Measurements from ENCODE around the gene TIMP1. TPM values are rescaled to one million over a fixed set of nuclear protein-coding genes. Genes with fewer than 3 reads are reported as not detected.

Gene TIMP1
- total RNA-seq, 1 experiment from 2014 or later: 48.6 TPM

- TF ChIP-seq EZH2 (IDR thresholded peaks at IDR 0.05; ENCODE audit: low read depth) (no peak), CTCF (conservative IDR thresholded peaks at IDR 0.05) (no peak)
- Histone ChIP-seq H3K27me3 (ENCODE audit: insufficient read depth, low read depth) (no peaks in the 10 kb centered on the region), H3F3A (ENCODE audit: insufficient read depth, low read depth) (no peaks in the 10 kb centered on the region), H3K4me3 (no peak overlapping the region), H2AFZ (no peak overlapping the region), H3K9me3 (ENCODE audit: insufficient read depth, low read depth) (no peaks in the 10 kb centered on the region), H4K20me1 (ENCODE audit: insufficient read depth) (no peaks in the 10 kb centered on the region), H3K27ac (no peak overlapping the region), H3K9me2 (ENCODE audit: insufficient read depth) (no peaks in the 10 kb centered on the region), H3K36me3 (ENCODE audit: low read depth) (no peaks in the 10 kb centered on the region), H3K4me1 (replicated peaks; ENCODE audit: insufficient read depth) (no peaks in the 10 kb centered on the region), H3K79me2 (ENCODE audit: low read depth) (no peaks in the 10 kb centered on the region), H3K4me2 (no peak overlapping the region)
- no TSS peak for BruUV-seq (replicated peaks)
- ChIA-PET POLR2A (ENCODE audit: unreplicated experiment) (interaction anchor here (0.6 kb wide), 1 partner anchor 306 kb away, joined by 3 read pairs; no protein-coding TSS in a partner anchor), CTCF (no interaction called here)
- intact Hi-C loops (cut with micrococcal nuclease; ENCODE audit: unreplicated experiment): no loop called here
- no peak for DNase-seq
Measured at GRCh38 chrX:47543496-47543895, 38.7 kb upstream of the TIMP1 start.

GRCh38 chrX:47556045-47556623, 26.1 kb upstream of the TIMP1 start:
- no peaks in the 10 kb centered on the region for H3K36me3 ChIP-seq (ENCODE audit: low read depth)
- H3K4me1 ChIP-seq (replicated peaks; ENCODE audit: insufficient read depth): no peaks in the 10 kb centered on the region; the same call in 1 of the 2 replicates
- no peak for TF ChIP-seq EZH2 (IDR thresholded peaks at IDR 0.05; ENCODE audit: low read depth)
- H3K27ac ChIP-seq: 0 out of 2 replicates have a peak overlapping the region, but pooled peaks have one; percentile 26
- no peak overlapping the region for H2AFZ ChIP-seq
- H4K20me1 ChIP-seq (ENCODE audit: insufficient read depth): no peaks in the 10 kb centered on the region
- no peaks in the 10 kb centered on the region for H3K9me2 ChIP-seq (ENCODE audit: insufficient read depth)
- ChIA-PET POLR2A (ENCODE audit: unreplicated experiment) (interaction anchor here (0.6 kb wide), 2 partner anchors 61 to 1312 kb away, joined by 3 to 7 read pairs; no protein-coding TSS in a partner anchor), CTCF (no interaction called here)
- H3K4me2 ChIP-seq: peak overlapping the region; percentile 62
- H3K79me2 ChIP-seq (ENCODE audit: low read depth): no peaks in the 10 kb centered on the region
- BruUV-seq (replicated peaks): no TSS peak
- DNase-seq: peak; percentile 73 to 79
- peak overlapping the region; percentile 52; the same call in 1 of the 2 replicates for H3K4me3 ChIP-seq
- H3K27me3 ChIP-seq (ENCODE audit: insufficient read depth, low read depth): no peaks in the 10 kb centered on the region
- H3K9me3 ChIP-seq (ENCODE audit: insufficient read depth, low read depth): no peaks in the 10 kb centered on the region
- intact Hi-C loops (cut with micrococcal nuclease; ENCODE audit: unreplicated experiment): no loop called here
- no peaks in the 10 kb centered on the region for H3F3A ChIP-seq (ENCODE audit: insufficient read depth, low read depth)

- intact Hi-C loops (cut with micrococcal nuclease; ENCODE audit: unreplicated experiment): no loop called here
- ChIA-PET POLR2A (ENCODE audit: unreplicated experiment) (no interaction called here), CTCF (no interaction called here)
Measured at GRCh38 chrX:47558436-47558835, 23.8 kb upstream of the TIMP1 start.

More at GRCh38 chrX:47558436-47558835, 23.8 kb upstream of the TIMP1 start:
- no peak overlapping the region for H3K27ac ChIP-seq
- no peak overlapping the region for H3K4me3 ChIP-seq
- no peaks in the 10 kb centered on the region for H3F3A ChIP-seq (ENCODE audit: insufficient read depth, low read depth)
- TF ChIP-seq CTCF (conservative IDR thresholded peaks at IDR 0.05) (no peak), EZH2 (IDR thresholded peaks at IDR 0.05; ENCODE audit: low read depth) (no peak)
- H3K27me3 ChIP-seq (ENCODE audit: insufficient read depth, low read depth): no peaks in the 10 kb centered on the region
- no peak overlapping the region for H2AFZ ChIP-seq
- H3K36me3 ChIP-seq (ENCODE audit: low read depth): no peaks in the 10 kb centered on the region
- H3K79me2 ChIP-seq (ENCODE audit: low read depth): 0 out of 2 replicates have a peak, but pooled peaks cover 5% of the 10 kb centered on the region
- H3K4me1 ChIP-seq (replicated peaks; ENCODE audit: insufficient read depth): no peaks in the 10 kb centered on the region; the same call in 1 of the 2 replicates
- no peak overlapping the region for H3K4me2 ChIP-seq
- no peak for DNase-seq
- no peaks in the 10 kb centered on the region for H3K9me3 ChIP-seq (ENCODE audit: insufficient read depth, low read depth)
- BruUV-seq (replicated peaks): no TSS peak
- H4K20me1 ChIP-seq (ENCODE audit: insufficient read depth): no peaks in the 10 kb centered on the region
- H3K9me2 ChIP-seq (ENCODE audit: insufficient read depth): no peaks in the 10 kb centered on the region

Measured in PC-9 (cell line).